Endothelial cell of hepatic sinusoid (primary cell): Measurements from ENCODE around the gene SLC5A3.

Experiments used
- in situ Hi-C: cut with HindIII; loops from 2 replicates; pipeline ENCODE4 v1.10.0; 2017; ENCODE audit warnings: low sequenced_read_pairs

SLC5A3 gene

GRCh38 chr21:34065027-34065426, 8.4 kb upstream of the SLC5A3 start:
- in situ Hi-C loops, result no loop called here

- in situ Hi-C loops, result no loop called here
These were observed 1.7 kb upstream of the SLC5A3 start for GRCh38 chr21:34071683-34072082.

- in situ Hi-C loops, result no loop called here
These were observed 990 bp upstream of the SLC5A3 start for GRCh38 chr21:34072145-34073031.

GRCh38 chr21:34073749-34074282, 438 bp downstream of the SLC5A3 start:
- in situ Hi-C loops, result no loop called here

- in situ Hi-C loops, result no loop called here
These were observed 1.1 kb downstream of the SLC5A3 start for GRCh38 chr21:34074283-34075090.

- in situ Hi-C loops, result no loop called here
These were observed 1.7 kb downstream of the SLC5A3 start for GRCh38 chr21:34075091-34075425.

- in situ Hi-C loops, result no loop called here
These were observed 2.6 kb downstream of the SLC5A3 start for GRCh38 chr21:34075760-34076660.

GRCh38 chr21:34076835-34077234, 3.5 kb downstream of the SLC5A3 start:
- in situ Hi-C loops, result no loop called here

- in situ Hi-C loops, result no loop called here
These were observed 4.5 kb downstream of the SLC5A3 start for GRCh38 chr21:34077888-34078287.

GRCh38 chr21:34078915-34079314, 5.5 kb downstream of the SLC5A3 start:
- in situ Hi-C loops, result no loop called here

GRCh38 chr21:34080710-34081109, 7.3 kb downstream of the SLC5A3 start:
- in situ Hi-C loops, result no loop called here

GRCh38 chr21:34082769-34083168, 9.4 kb downstream of the SLC5A3 start:
- in situ Hi-C loops, result no loop called here

- in situ Hi-C loops, result no loop called here
These were observed 10.0 kb downstream of the SLC5A3 start for GRCh38 chr21:34083357-34083756.

- in situ Hi-C loops, result no loop called here
These were observed 11.8 kb downstream of the SLC5A3 start for GRCh38 chr21:34085129-34085528.

GRCh38 chr21:34086887-34087306, 13.5 kb downstream of the SLC5A3 start:
- in situ Hi-C loops, result no loop called here

GRCh38 chr21:34088752-34089151, 15.4 kb downstream of the SLC5A3 start:
- in situ Hi-C loops, result no loop called here

GRCh38 chr21:34091032-34091431, 17.7 kb downstream of the SLC5A3 start:
- in situ Hi-C loops, result loop anchor here (5.0 kb wide), 2 partner anchors 39 to 61 kb away; no protein-coding TSS in a partner anchor

- in situ Hi-C loops, result loop anchor here (5.0 kb wide), 2 partner anchors 39 to 61 kb away; no protein-coding TSS in a partner anchor
These were observed 18.2 kb downstream of the SLC5A3 start for GRCh38 chr21:34091607-34092006.

- in situ Hi-C loops, result loop anchor here (5.0 kb wide), 2 partner anchors 40 to 60 kb away; no protein-coding TSS in a partner anchor
These were observed 19.0 kb downstream of the SLC5A3 start for GRCh38 chr21:34092262-34092921.

- in situ Hi-C loops, result loop anchor here (5.0 kb wide), 2 partner anchors 41 to 59 kb away; no protein-coding TSS in a partner anchor
These were observed 19.7 kb downstream of the SLC5A3 start for GRCh38 chr21:34093083-34093482.
